Activated T-helper 1 cell treated with anti-CD3 and anti-CD28 coated beads, Interleukin-2, amount 50 U/mL, for 16 hours (primary cell): ENCODE results near the gene C12orf75.
A peak's percentile ranks its signal among the peaks of the same experiment; 100 is the strongest.

ENCODE experiments used
- DNase-seq, 2 donors: peaks; one replicate each; pipeline ENCODE4 v3.0.0-alpha.2; 2020; ENCODE audit warnings: low read depth in 1 of 2, low spot score in 1 of 2

The C12orf75 gene

DNA sequence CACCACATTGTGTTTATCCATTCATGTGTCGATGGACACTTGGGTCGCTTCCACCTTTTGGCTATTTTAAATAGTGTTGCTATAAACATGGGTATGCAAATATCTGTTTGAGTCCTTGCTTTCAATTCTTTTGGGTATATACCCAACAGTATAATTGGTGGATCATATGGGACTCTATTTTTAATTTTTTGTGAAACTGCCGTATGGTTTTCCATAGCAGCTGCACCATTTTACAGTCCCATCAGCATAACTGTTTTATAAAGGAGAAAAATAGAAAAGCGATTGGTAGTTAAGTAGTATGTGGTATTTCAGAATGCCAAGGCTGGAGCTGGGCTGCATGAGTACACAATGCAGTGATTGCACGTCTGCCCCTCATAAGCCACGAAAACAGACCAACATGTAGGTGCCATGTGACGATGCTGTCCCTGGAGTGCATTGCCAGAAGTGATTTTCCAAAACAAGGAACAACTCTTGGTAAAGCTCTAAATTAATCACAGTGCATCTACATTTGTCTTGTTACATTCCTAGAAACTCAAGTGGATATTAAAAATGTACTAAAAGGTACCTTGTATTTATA, 83.5 kb downstream of the C12orf75 start:
- no peak for DNase-seq

DNA sequence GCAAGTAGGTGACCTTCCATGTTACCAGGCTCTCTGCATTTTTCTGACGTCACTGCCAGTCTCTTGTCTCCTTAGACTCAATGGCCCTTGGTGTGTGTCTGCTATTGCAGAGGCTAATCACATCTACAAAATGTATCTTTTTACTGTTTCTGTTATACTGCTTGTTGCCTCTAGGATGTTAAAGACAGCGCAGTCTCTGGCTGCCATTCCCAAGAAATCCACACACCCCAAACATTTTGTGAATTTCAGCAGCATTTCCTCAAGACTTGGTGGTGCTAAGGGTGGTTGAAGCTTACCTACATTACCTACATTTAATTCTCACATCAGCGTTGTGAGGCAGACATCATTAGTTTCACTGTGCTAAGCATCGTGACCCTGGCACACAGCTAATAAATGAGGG, 87.2 kb downstream of the C12orf75 start:
- no peak for DNase-seq

DNA sequence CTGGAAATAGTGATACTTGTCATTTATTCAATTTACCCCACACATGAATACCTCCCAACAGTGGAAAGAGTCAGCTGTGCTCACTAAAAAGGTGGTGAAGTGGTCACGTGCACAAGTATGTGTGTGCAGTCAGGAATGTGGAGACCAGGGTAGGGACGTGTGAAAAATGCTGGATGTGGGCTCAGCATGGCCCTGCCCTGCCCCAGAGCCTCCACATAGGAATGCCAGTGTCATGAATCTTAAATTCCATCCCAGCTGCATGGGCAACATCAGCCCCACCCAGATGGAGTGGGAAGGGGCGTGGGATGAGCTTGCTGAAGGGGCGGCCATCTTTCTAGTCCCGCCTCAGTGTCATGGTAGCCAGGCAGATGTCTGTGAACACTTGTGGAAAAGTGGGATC, 87.7 kb downstream of the C12orf75 start:
- no peak for DNase-seq

DNA sequence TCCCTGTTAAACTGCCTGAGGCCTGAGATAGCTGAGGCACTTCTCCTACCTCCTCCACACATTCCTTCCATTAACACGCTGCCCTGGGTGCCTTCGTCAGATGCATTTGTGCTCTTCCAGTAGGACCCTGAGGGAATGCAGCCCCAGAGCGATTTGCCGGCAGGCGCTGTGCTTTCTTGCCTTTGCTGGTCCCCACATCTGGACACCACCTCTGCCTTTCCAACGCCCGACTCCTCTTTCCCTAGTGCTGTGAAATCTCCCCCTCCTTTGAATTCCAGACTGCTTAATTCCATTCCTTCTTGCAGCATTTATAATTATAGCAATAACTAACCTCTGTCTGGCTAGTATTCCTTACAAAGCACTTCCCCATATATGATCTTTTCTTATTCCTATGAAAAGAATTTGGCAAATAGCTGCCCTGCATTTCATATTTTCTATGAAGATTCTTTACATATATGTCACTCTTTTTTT, 88.4 kb downstream of the C12orf75 start:
- no peak for DNase-seq

DNA sequence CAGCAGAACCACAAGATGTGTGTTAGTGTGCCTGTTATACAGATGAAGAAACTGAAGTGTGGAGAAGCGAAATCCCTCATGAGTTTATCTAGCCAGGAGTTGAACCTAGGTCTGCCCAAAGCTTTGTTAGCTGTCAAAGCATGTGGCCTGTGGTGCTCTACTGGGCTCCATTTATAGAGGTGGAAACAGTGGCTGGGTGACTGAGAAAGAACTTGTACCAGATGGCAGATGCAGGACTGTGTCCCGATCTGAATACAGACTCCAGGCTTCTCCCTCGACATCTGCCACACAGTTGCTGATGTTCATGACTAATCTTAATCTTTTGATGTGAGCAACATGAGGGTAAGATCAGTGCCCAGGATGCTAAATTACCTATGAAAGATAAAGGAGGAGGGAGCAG, 89.1 kb downstream of the C12orf75 start:
- DNase-seq, result no peak

DNA sequence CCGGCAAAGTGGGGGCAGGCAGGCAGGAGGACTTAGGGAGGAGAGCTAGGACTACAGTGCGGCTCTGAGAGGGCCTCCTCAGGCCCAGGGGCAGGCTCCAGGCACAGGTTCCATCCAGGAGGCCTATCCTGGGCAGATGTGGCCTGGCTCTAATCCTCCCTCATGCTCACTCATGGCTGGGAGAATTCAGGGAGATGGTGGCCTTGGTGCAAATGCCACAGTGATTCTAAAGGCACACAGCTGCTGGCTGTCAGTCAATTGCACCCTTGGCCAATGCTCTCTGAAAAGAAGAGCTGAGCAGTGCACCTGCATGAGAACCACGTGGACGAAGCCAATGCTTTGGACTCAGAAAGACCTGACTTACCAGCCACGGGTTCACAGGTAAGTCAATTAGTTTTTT, 89.6 kb downstream of the C12orf75 start:
- no peak for DNase-seq

DNA sequence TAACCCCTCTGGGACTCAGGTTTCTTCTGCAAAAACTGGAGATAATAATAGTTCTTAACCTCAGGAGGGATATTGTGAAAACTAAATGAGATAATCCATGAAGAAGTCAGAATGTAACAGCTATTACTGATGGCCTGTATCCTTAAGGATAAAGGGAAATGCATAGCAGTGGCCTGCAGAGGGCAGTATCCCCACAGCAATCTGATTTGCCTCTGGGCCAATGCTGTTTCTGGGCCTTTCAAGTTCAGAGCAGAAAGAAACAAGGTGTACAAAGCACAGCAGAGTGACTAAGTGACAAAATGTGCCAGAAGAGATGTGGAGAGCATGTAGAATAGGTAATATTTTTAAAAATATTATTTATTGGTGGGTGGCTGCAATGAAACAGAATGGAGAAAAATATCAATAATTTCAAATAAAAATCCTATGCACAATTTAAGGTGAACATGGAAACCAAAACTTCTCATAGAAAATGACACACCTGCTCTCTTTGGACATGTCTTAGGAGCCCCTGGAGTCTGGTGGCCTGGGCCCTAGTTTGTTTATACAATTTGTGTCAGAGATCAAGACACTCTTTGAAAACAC, 90.3 kb downstream of the C12orf75 start:
- DNase-seq, result peak; percentile 18 to 21
